ENCODE data around the gene NME7. TPM values are rescaled to one million over a fixed set of nuclear protein-coding genes. Genes with fewer than 3 reads are reported as not detected.
A peak's percentile ranks its signal among the peaks of the same experiment; 100 is the strongest.
"Not testable (repeated sequence)": the region's sequence is repeated elsewhere in the genome, so short reads cannot be mapped to it uniquely, and the experiment has no call there.

NME7 gene, protein sequence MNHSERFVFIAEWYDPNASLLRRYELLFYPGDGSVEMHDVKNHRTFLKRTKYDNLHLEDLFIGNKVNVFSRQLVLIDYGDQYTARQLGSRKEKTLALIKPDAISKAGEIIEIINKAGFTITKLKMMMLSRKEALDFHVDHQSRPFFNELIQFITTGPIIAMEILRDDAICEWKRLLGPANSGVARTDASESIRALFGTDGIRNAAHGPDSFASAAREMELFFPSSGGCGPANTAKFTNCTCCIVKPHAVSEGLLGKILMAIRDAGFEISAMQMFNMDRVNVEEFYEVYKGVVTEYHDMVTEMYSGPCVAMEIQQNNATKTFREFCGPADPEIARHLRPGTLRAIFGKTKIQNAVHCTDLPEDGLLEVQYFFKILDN
- total RNA-seq = 10 to 100 TPM in 1 of 2 donors, 1 to 10 TPM in 1; 8.8 to 10.8 TPM

DNA sequence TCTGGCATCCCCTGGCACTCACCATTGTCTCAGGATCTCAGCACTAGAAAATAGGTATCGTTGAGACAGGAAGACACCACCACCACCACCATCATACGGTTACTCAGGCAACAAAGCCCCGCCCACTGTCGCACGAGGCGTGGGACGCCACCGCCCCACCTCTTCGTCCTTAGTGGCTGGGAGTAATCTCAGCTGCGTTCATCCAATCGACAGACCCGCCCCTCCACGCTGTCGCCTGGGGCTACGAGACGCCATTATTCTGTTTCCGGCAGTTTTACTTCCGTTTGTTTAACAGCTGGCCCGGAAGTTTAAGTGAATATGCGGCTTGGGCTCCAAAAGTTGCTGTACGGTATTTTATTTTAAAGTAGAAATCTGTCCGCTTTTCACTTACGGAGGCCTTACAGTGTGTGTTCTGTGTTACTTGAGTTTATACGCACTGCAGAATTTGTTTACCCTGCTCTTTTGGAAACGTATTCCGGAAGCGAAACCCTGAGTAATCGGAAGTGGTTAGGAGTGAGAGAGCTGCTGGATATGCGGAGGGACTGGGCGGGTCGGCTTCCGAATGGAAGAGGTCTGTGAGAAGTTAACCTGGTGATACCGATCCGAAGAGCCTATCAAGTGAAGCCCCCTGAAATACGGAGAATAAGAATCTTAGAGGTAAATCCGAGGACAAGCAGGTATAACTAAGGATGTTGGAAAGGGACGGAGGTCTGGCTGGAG, at the start of gene NME7, which contains the start of gene BLZF1:
Gene NME7 (minus strand): TSS at position 112 of the 720 bp plus-strand sequence. CDS start 87 bp downstream, at position 25.
Gene BLZF1 (plus strand): TSS at position 510 of the 720 bp plus-strand sequence. CDS start 1,328 bp downstream, outside the sequence.
- Mint-ChIP-seq H3K27me3 (no peaks in the 10 kb centered on the region), H3K4me3 (no peak within 1 kb of the TSS), H3K4me1 (ENCODE audit: low read depth in 2 of 2) (peaks cover 12 to 19% of the 10 kb centered on the region in 2 donors), H3K36me3 (peaks cover 8% of the 10 kb centered on the region), H3K9me3 (no peaks in the 10 kb centered on the region), H3K27ac (no peak within 1 kb of the TSS)
- ATAC-seq (peak; percentile 99 to 100), DNase-seq (ENCODE audit: low spot score) (peak; percentile 98)

DNA sequence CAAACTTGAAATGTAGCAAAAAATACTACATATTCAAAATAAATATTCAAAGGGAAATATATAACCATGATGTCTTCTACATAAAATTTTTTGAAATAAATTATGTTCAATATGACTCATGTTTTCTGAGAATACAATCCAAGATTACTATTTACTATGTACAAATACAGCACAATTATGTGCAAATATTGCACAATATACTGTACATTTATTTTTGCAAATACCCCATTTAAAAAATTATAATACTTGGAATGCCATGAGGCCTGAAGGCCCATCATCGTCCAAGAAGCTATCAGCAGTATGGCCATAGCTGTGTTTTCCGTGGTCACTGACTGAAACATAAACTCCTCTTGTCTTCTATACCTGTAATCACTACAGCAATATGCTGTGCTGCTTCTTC, 47.4 kb upstream of the NME7 start:
- no peak for ATAC-seq
- Mint-ChIP-seq H3K4me1 (ENCODE audit: low read depth in 2 of 2) (no peaks in the 10 kb centered on the region), H3K4me3 (no peak overlapping the region)

DNA sequence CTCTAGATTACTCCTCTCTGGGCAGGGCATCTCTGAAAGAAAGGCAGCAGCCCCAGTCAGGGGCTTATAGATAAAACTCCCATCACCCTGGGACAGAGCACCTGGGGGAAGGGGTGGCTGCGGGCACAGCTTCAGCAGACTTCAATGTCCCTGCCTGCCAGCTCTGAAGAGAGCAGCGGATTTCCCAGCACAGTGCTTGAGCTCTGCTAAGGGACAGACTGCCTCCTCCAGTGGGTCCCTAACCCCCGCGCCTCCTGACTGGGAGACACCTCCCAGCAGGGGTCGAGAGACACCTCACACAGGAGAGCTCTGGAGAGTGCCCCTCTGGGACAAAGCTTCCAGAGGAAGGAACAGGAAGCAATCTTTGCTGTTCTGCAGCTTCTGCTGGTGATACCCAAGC, 40.7 kb upstream of the NME7 start:
- H3K36me3 Mint-ChIP-seq = peaks cover 34% of the 10 kb centered on the region
- H3K4me1 Mint-ChIP-seq (ENCODE audit: low read depth in 2 of 2); ATAC-seq; H3K27ac Mint-ChIP-seq; H3K4me3 Mint-ChIP-seq; DNase-seq (ENCODE audit: low spot score): not testable (repeated sequence)
- H3K27me3 Mint-ChIP-seq = peaks cover 12 to 14% of the 10 kb centered on the region in 2 donors
- peaks cover 30% of the 10 kb centered on the region for H3K9me3 Mint-ChIP-seq

More for the DNA sequence above, 47.4 kb upstream of the NME7 start:
- Mint-ChIP-seq H3K9me3 (peaks cover 7% of the 10 kb centered on the region), H3K36me3 (peaks cover 6% of the 10 kb centered on the region), H3K27ac (no peak overlapping the region), H3K27me3 (peaks cover 7 to 11% of the 10 kb centered on the region in 2 donors)
- DNase-seq (ENCODE audit: low spot score) = no peak

DNA sequence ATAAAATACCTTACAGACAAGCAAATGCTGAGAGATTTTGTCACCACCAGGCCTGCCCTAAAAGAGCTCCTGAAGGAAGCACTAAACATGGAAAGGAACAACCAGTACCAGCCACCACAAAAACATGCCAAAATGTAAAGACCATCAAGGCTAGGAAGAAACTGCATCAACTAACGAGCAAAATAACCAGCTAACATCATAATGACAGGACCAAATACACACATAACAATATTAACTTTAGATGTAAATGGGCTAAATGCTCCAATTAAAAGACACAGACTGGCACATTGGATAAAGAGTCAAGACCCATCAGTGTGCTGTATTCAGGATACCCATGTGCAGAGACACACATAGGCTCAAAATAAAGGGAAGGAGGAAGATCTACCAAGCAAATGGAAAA, 35.0 kb upstream of the NME7 start:
- H3K27ac Mint-ChIP-seq = not testable (repeated sequence)

DNA sequence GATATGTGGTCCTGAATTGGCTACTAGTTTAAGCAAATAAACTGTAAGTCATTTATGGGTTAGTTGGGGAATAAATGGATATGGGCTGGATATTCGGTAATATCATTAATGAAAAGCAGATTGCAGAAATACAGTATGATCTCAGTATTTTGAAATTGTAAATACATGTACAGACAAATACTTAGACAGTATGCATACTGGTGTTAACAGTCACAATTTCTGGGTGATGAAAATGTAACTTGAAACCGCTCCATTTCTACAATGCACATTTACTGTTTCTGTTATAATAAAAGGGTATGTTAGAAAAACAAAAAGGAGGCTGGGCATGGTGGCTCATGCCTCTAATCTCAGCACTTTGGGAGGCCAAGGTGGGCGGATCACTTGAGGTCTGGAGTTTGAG, 28.4 kb upstream of the NME7 start:
- ATAC-seq = no peak

More for the DNA sequence above, 35.0 kb upstream of the NME7 start:
- ATAC-seq; H3K4me3 Mint-ChIP-seq; DNase-seq (ENCODE audit: low spot score); H3K27me3 Mint-ChIP-seq; H3K4me1 Mint-ChIP-seq (ENCODE audit: low read depth in 2 of 2): not testable (repeated sequence)
- peaks cover 31% of the 10 kb centered on the region for H3K9me3 Mint-ChIP-seq
- peaks cover 47% of the 10 kb centered on the region for H3K36me3 Mint-ChIP-seq

DNA sequence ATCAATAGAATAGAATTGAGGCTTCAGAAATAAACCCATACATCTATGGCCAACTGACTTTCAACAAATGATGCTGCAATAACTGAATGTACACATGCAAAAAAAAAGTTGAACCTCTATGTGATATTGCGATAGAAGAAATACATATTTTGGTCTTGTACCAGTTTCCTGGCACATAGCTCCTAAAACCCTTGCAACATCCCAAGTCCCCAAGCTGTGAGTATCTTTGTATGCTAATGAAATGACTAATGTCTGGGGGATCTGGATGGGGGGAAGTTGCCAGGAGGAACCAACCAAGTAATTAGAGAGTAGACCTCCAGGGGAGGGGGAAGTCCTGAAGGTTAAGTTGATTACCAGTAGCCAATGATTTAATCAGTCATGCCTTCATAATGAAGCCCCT, 24.8 kb upstream of the NME7 start:
- Mint-ChIP-seq H3K9me3 (no peaks in the 10 kb centered on the region), H3K4me3 (no peak overlapping the region), H3K27ac (no peak overlapping the region), H3K27me3 (no peaks in the 10 kb centered on the region), H3K36me3 (peaks cover 28% of the 10 kb centered on the region), H3K4me1 (ENCODE audit: low read depth in 2 of 2) (peaks cover 3 to 18% of the 10 kb centered on the region in 2 donors)
- DNase-seq (ENCODE audit: low spot score) (no peak), ATAC-seq (no peak)

More for the DNA sequence above, 28.4 kb upstream of the NME7 start:
- no peak overlapping the region for H3K4me3 Mint-ChIP-seq
- H3K9me3 Mint-ChIP-seq = no peaks in the 10 kb centered on the region
- peaks cover 16% of the 10 kb centered on the region for H3K36me3 Mint-ChIP-seq
- no peaks in the 10 kb centered on the region for H3K4me1 Mint-ChIP-seq (ENCODE audit: low read depth in 2 of 2)
- no peaks in the 10 kb centered on the region for H3K27me3 Mint-ChIP-seq
- DNase-seq (ENCODE audit: low spot score) = no peak
- H3K27ac Mint-ChIP-seq = no peak overlapping the region

DNA sequence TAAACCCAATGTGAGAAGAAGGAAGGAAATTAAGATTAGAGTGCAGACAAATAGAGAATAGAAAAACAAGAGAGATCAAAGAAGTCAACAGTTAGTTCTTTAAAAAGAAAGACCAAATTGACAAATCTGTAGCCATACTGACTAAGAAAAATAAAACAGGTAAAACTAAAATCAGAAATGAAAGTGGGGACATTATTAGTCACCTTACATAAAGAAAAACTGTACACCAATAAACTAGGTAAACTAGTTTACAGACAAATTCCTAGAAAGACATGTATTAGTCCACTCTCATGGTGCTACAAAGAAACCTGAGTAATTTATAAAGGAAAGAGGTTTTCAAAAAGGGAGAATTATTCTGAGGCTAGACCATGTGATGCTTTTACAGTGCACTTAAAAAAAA, 22.7 kb upstream of the NME7 start:
- DNase-seq (ENCODE audit: low spot score) (no peak), ATAC-seq (peak; percentile 72 to 90)
- Mint-ChIP-seq H3K27ac (peak overlapping the region in 1 of 2 donors; percentile 2), H3K4me1 (ENCODE audit: low read depth in 2 of 2) (peaks cover 3 to 18% of the 10 kb centered on the region in 2 donors), H3K27me3 (no peaks in the 10 kb centered on the region), H3K4me3 (no peak overlapping the region), H3K36me3 (peaks cover 28% of the 10 kb centered on the region), H3K9me3 (no peaks in the 10 kb centered on the region)

DNA sequence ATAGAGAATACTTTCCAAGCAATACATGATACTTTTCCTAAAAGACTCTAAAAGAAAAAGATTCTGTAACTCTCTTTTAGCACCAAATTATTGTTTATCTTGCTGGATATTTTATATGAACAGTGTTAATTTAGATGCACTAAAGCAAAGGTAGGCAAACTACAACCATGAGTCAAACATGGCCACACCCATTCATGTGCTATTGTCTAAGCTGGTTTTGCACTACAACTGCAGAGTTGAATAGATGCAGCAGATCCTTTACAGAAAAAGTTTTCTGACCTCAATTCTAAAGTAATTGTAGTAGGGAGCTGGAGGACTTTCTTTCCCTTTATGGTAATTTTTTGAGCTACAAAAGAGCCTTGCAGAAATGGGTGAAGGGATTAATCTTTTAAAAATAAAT, 19.8 kb upstream of the NME7 start:
- DNase-seq (ENCODE audit: low spot score) (no peak), ATAC-seq (no peak)
- Mint-ChIP-seq H3K4me1 (ENCODE audit: low read depth in 2 of 2) (peaks cover 3 to 18% of the 10 kb centered on the region in 2 donors), H3K9me3 (no peaks in the 10 kb centered on the region), H3K27me3 (no peaks in the 10 kb centered on the region), H3K36me3 (peaks cover 19% of the 10 kb centered on the region), H3K27ac (no peak overlapping the region), H3K4me3 (no peak overlapping the region)

DNA sequence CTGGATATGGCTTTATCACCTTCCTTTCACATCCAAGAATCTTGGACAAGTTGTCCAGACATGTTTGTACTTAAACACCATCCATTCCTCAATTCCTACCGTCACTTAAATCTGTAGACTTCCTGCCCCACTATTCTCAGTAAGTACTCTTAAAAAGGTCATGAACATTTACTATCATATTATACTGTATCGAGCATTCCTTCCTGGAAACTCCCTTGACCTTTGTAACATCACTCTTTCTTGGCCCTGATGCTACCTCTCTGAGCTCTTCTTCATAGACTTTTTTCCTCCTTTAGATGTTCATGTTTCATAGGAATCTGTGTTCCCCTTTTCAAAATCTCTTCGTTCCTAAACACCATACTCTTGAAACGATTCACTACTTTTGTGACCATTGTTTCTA, 15.9 kb upstream of the NME7 start:
- Mint-ChIP-seq H3K36me3 (peaks cover 16% of the 10 kb centered on the region), H3K27me3 (no peaks in the 10 kb centered on the region), H3K4me3 (no peak overlapping the region), H3K9me3 (no peaks in the 10 kb centered on the region), H3K4me1 (ENCODE audit: low read depth in 2 of 2) (peaks cover 0 to 3% of the 10 kb centered on the region in 2 donors), H3K27ac (no peak overlapping the region)
- ATAC-seq (no peak), DNase-seq (ENCODE audit: low spot score) (no peak)

DNA sequence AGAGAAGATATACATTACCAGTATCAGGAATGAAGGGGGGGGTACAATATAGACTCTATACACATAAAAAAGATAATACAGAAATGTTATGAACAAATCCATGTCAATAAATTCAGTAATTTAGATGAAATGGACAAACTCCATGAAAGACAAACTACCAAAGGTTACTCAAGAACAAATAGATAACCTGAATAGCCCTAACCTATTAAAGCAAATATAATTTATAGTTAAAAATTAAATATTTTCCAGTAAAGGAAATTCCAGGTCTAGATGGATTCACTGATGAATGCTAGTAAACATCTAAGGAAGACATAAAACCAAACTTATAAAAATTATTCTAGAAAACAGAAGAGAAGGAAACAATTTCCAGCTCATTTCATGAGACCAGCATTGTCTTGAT, 13.6 kb upstream of the NME7 start:
- no peak for ATAC-seq
- Mint-ChIP-seq H3K27me3 (no peaks in the 10 kb centered on the region), H3K4me3 (no peak overlapping the region), H3K27ac (no peak overlapping the region), H3K36me3 (peaks cover 26% of the 10 kb centered on the region), H3K4me1 (ENCODE audit: low read depth in 2 of 2) (peaks cover 0 to 3% of the 10 kb centered on the region in 2 donors), H3K9me3 (no peaks in the 10 kb centered on the region)
- DNase-seq (ENCODE audit: low spot score) = no peak

DNA sequence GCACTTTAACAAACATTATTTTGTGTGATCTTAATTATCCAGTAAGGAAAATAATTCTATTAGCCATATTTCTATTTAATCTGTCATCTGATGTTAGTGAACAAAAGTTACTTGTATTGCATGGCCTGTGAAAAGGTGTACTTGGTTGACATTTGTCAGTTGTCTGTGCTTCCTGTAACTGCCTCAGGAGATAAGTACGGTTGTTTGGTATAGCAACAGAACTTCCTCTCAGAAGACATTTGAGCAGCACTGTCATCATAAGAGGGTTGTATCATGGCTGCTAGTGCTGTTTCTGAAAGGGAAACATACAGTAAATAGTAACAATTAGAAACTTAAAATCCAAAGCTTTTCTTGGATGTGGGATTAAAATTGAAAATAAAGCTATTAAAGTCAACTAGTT, 3.8 kb upstream of the NME7 start:
- ATAC-seq (no peak), DNase-seq (ENCODE audit: low spot score) (no peak)
- Mint-ChIP-seq H3K36me3 (peaks cover 14% of the 10 kb centered on the region), H3K9me3 (no peaks in the 10 kb centered on the region), H3K27ac (no peak overlapping the region), H3K4me3 (no peak overlapping the region), H3K27me3 (no peaks in the 10 kb centered on the region), H3K4me1 (ENCODE audit: low read depth in 2 of 2) (peaks cover 11 to 13% of the 10 kb centered on the region in 2 donors)

DNA sequence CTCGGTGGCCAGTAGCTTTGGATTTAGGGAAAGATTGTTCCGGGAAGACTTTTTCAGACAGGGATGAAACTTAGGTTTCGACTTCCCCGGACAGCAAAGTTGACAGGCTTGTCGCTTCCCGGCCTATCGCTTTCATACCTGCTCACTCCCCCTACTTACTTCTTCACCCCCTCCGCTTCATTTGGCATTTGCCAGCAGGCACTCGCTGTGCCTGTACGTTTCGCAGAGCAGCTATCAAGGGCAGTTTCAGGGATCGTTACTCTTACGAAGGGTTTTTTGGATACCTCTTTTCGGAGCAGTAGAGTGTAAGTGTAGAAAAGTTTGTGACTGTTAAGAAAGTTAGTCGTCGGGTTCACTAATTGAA, 791 bp upstream of the NME7 start:
- no peak for DNase-seq (ENCODE audit: low spot score)
- peaks cover 14 to 20% of the 10 kb centered on the region in 2 donors for H3K4me1 Mint-ChIP-seq (ENCODE audit: low read depth in 2 of 2)
- no peak overlapping the region for H3K27ac Mint-ChIP-seq
- no peaks in the 10 kb centered on the region for H3K27me3 Mint-ChIP-seq
- no peak overlapping the region for H3K4me3 Mint-ChIP-seq
- H3K9me3 Mint-ChIP-seq = no peaks in the 10 kb centered on the region
- H3K36me3 Mint-ChIP-seq = peaks cover 12% of the 10 kb centered on the region
- no peak for ATAC-seq

DNA sequence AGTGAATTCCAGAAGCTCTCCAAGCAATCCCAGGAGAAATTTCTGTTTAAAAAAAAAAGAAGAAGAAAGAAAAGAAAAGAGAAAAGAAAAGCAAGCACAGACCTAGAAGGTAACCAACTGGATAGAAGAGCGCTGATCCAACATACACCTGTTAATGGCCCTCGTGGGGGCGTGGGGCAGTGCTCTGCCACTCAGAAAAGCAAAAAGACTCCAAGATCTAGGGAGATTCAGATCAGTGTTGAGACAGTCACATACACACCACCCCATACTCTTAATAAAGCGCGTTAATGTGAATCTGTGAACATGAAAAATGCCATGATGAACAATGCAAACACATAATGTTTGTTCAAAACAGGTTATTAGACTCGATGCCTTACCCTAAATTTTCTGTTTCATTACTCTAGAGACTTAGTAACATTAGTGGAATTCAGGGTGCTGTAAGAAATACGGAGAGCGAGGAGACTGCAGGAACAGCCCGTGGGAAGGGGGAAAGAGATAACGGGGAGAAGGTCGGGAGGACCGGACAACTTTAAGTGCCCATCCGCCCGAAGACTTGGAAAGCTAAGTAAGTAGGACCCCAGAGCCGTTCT, 406 bp downstream of the NME7 start:
- Mint-ChIP-seq H3K4me1 (ENCODE audit: low read depth in 2 of 2) (peaks cover 12 to 22% of the 10 kb centered on the region in 2 donors), H3K4me3 (no peak overlapping the region), H3K9me3 (no peaks in the 10 kb centered on the region), H3K27me3 (no peaks in the 10 kb centered on the region), H3K36me3 (peaks cover 7% of the 10 kb centered on the region), H3K27ac (no peak overlapping the region)
- DNase-seq (ENCODE audit: low spot score) (no peak), ATAC-seq (no peak)

DNA sequence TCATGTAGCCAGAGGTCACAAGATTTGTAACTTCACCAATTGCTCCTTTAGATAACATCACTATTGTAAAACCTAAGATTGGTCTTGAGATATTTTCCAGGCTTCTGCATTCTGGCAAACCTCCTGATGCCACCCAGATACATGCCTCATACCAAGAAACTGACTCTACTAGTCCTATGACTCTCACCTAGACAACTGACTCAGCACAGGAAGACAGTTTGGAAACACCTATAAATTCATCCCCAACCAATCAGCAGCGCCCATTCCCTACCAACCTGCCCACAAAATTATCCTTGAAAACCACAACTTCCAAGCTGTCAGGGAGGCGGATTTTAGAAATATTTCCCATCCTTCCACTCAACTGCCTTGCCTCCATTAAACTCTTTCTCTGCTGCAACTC, 2.6 kb downstream of the NME7 start:
- Mint-ChIP-seq H3K27me3 (no peaks in the 10 kb centered on the region), H3K4me1 (ENCODE audit: low read depth in 2 of 2) (peaks cover 6 to 16% of the 10 kb centered on the region in 2 donors), H3K27ac (no peak overlapping the region), H3K9me3 (no peaks in the 10 kb centered on the region), H3K36me3 (no peaks in the 10 kb centered on the region), H3K4me3 (no peak overlapping the region)
- no peak for ATAC-seq
- DNase-seq (ENCODE audit: low spot score) = no peak
